HepG2 (cell line): ENCODE results near the gene ANKAR. TPM values are rescaled to one million over a fixed set of nuclear protein-coding genes. Genes with fewer than 3 reads are reported as not detected.
A peak's percentile ranks its signal among the peaks of the same experiment; 100 is the strongest.

ENCODE experiments used
- BRCA1 ChIP-seq: sonication (generic); formaldehyde crosslinking; IDR thresholded peaks from 2 replicates; pipeline ENCODE4 v1.4.0; 2020; ENCODE audit warnings: missing genetic modification reagents
- CBX5 ChIP-seq: sonication (generic); formaldehyde crosslinking; IDR thresholded peaks from 2 replicates; pipeline ENCODE4 v1.4.0; 2020; ENCODE audit warnings: missing genetic modification reagents, borderline replicate concordance
- GATAD2A ChIP-seq: IDR thresholded peaks from 2 replicates; pipeline ENCODE4 v1.6.1; 2016
- MLLT10 ChIP-seq: sonication (generic); formaldehyde crosslinking; IDR thresholded peaks from 2 replicates; pipeline ENCODE4 v1.4.0; 2020; ENCODE audit warnings: missing genetic modification reagents
- MTA3 ChIP-seq: sonication (generic); formaldehyde crosslinking; IDR thresholded peaks from 2 replicates; pipeline ENCODE4 v1.4.0; 2020; ENCODE audit warnings: missing genetic modification reagents
- RAD21 ChIP-seq: fragments of 450-650 bp; formaldehyde crosslinking; IDR thresholded peaks from 2 replicates; pipeline ENCODE4 v1.5.0; 2020; ENCODE audit warnings: mild to moderate bottlenecking
- ZFP36L2 ChIP-seq: sonication (generic); formaldehyde crosslinking; IDR thresholded peaks from 2 replicates; pipeline ENCODE4 v1.4.0; 2020; ENCODE audit warnings: missing genetic modification reagents
- ZNF17 ChIP-seq: sonication (generic); formaldehyde crosslinking; IDR thresholded peaks from 2 replicates; pipeline ENCODE4 v1.5.0; 2020; ENCODE audit warnings: mild to moderate bottlenecking, missing genetic modification reagents
- ZNF296 ChIP-seq: sonication (generic); formaldehyde crosslinking; conservative IDR thresholded peaks from 2 replicates; pipeline ENCODE4 v1.5.0; 2020; ENCODE audit warnings: mild to moderate bottlenecking, missing genetic modification reagents
- ZNF329 ChIP-seq: sonication (generic); formaldehyde crosslinking; IDR thresholded peaks from 2 replicates; pipeline ENCODE4 v1.9.0; 2021; ENCODE audit warnings: low read depth, mild to moderate bottlenecking, missing genetic modification reagents
- ZNF354B ChIP-seq: sonication (generic); formaldehyde crosslinking; IDR thresholded peaks from 2 replicates; pipeline ENCODE4 v1.8.0; 2022; ENCODE audit warnings: mild to moderate bottlenecking, missing genetic modification reagents
- ZNF383 ChIP-seq: sonication (generic); formaldehyde crosslinking; IDR thresholded peaks from 2 replicates; pipeline ENCODE4 v1.4.0; 2020; ENCODE audit warnings: missing genetic modification reagents, mild to moderate bottlenecking, borderline replicate concordance
- polyA plus RNA-seq, 8 experiments: library from polyadenylated mRNA; depleted of rRNA in 3 of 8; stranded (reverse) in 7 of 8; unstranded in 1 of 8; fragments of >200 nt; fragmentation: Illumina TruSeq in 4 of 8; extraction: Trizol in 4 of 8; gene quantifications; 2 replicates each; pipeline versions ENCODE4 v1.2.1 to v1.2.3, GENCODE V29; 2011 to 2016; ENCODE audit warnings: low read depth in 4 of 8, missing spikeins in 1 of 8, mixed read lengths in 1 of 8; ENCODE audit not compliant: insufficient read depth in 1 of 8
- total RNA-seq, 5 experiments: library from RNA; depleted of rRNA; stranded (reverse); fragments of >200 nt; fragmentation: Illumina TruSeq; extraction: Trizol; gene quantifications; 2 replicates each; pipeline ENCODE4 v1.2.3, GENCODE V29; 2016; ENCODE audit warnings: low read depth in 1 of 5
- TF ChIP-seq, protein P1 (sequence below): sonication (generic); formaldehyde crosslinking; IDR thresholded peaks from 2 replicates; pipeline ENCODE4 v1.4.0; 2020; ENCODE audit warnings: missing genetic modification reagents
- TF ChIP-seq, protein P2 (sequence below): sonication (generic); formaldehyde crosslinking; IDR thresholded peaks from 2 replicates; pipeline ENCODE4 v1.9.0; 2021; ENCODE audit warnings: missing genetic modification reagents, borderline replicate concordance
- TF ChIP-seq, protein P3 (sequence below): sonication (generic); formaldehyde crosslinking; IDR thresholded peaks from 2 replicates; pipeline ENCODE4 v1.4.0; 2020; ENCODE audit warnings: missing genetic modification reagents
- TF ChIP-seq, protein P4 (sequence below), 2 experiments: fragments of 450-650 bp in 1 of 2; sonication (generic) in 1 of 2; formaldehyde crosslinking in 1 of 2; IDR thresholded peaks; 2 replicates each; pipeline versions ENCODE4 v1.6.1 to v1.8.0; 2016 to 2022; ENCODE audit warnings: antibody characterized with exemption in 1 of 2, mild to moderate bottlenecking in 1 of 2, missing genetic modification reagents in 1 of 2

ANKAR gene
- total and polyA plus RNA-seq, 2 of the 13 experiments (the other 11 are each of a cell fraction or from before 2014, with no cell fraction given), result 3.6 to 5.0 TPM

GRCh38 chr2:189661148-189661956 is 13.1 kb upstream of the ANKAR start, which contains the start of gene ASNSD1 (continued):
- TF ChIP-seq ZNF17 (CRISPR knock-in tag), result no peak
- TF ChIP-seq ZNF296 (CRISPR knock-in tag), result no peak
- 0 out of 2 replicates have a peak, but pooled peaks have one; percentile 77 for TF ChIP-seq ZNF354B (CRISPR knock-in tag)
- no peak for TF ChIP-seq MLLT10 (CRISPR knock-in tag)
- TF ChIP-seq, protein P1, sequence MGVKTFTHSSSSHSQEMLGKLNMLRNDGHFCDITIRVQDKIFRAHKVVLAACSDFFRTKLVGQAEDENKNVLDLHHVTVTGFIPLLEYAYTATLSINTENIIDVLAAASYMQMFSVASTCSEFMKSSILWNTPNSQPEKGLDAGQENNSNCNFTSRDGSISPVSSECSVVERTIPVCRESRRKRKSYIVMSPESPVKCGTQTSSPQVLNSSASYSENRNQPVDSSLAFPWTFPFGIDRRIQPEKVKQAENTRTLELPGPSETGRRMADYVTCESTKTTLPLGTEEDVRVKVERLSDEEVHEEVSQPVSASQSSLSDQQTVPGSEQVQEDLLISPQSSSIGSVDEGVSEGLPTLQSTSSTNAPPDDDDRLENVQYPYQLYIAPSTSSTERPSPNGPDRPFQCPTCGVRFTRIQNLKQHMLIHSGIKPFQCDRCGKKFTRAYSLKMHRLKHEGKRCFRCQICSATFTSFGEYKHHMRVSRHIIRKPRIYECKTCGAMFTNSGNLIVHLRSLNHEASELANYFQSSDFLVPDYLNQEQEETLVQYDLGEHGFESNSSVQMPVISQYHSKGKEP (CRISPR knock-in tag), result peak; percentile 61; the same call in 1 of the 2 replicates
- TF ChIP-seq, protein P2, sequence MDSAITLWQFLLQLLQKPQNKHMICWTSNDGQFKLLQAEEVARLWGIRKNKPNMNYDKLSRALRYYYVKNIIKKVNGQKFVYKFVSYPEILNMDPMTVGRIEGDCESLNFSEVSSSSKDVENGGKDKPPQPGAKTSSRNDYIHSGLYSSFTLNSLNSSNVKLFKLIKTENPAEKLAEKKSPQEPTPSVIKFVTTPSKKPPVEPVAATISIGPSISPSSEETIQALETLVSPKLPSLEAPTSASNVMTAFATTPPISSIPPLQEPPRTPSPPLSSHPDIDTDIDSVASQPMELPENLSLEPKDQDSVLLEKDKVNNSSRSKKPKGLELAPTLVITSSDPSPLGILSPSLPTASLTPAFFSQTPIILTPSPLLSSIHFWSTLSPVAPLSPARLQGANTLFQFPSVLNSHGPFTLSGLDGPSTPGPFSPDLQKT, result no peak
- TF ChIP-seq, protein P3, sequence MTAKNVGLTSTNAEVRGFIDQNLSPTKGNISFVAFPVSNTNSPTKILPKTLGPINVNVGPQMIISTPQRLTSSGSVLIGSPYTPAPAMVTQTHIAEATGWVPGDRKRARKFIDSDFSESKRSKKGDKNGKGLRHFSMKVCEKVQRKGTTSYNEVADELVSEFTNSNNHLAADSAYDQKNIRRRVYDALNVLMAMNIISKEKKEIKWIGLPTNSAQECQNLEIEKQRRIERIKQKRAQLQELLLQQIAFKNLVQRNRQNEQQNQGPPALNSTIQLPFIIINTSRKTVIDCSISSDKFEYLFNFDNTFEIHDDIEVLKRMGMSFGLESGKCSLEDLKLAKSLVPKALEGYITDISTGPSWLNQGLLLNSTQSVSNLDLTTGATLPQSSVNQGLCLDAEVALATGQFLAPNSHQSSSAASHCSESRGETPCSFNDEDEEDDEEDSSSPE (CRISPR knock-in tag), result peak; percentile 92
- TF ChIP-seq, protein P4, sequence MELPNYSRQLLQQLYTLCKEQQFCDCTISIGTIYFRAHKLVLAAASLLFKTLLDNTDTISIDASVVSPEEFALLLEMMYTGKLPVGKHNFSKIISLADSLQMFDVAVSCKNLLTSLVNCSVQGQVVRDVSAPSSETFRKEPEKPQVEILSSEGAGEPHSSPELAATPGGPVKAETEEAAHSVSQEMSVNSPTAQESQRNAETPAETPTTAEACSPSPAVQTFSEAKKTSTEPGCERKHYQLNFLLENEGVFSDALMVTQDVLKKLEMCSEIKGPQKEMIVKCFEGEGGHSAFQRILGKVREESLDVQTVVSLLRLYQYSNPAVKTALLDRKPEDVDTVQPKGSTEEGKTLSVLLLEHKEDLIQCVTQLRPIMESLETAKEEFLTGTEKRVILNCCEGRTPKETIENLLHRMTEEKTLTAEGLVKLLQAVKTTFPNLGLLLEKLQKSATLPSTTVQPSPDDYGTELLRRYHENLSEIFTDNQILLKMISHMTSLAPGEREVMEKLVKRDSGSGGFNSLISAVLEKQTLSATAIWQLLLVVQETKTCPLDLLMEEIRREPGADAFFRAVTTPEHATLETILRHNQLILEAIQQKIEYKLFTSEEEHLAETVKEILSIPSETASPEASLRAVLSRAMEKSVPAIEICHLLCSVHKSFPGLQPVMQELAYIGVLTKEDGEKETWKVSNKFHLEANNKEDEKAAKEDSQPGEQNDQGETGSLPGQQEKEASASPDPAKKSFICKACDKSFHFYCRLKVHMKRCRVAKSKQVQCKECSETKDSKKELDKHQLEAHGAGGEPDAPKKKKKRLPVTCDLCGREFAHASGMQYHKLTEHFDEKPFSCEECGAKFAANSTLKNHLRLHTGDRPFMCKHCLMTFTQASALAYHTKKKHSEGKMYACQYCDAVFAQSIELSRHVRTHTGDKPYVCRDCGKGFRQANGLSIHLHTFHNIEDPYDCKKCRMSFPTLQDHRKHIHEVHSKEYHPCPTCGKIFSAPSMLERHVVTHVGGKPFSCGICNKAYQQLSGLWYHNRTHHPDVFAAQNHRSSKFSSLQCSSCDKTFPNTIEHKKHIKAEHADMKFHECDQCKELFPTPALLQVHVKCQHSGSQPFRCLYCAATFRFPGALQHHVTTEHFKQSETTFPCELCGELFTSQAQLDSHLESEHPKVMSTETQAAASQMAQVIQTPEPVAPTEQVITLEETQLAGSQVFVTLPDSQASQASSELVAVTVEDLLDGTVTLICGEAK (IDR thresholded peaks at IDR 0.05), result no peak
- TF ChIP-seq, protein P4 (CRISPR knock-in tag; IDR thresholded peaks at IDR 0.05), result peak; percentile 54; the same call in 1 of the 2 replicates
- TF ChIP-seq ZNF329 (CRISPR knock-in tag), result no peak
- TF ChIP-seq RAD21 (CRISPR knock-in tag), result peak; percentile 95
- TF ChIP-seq ZNF383 (CRISPR knock-in tag), result peak; percentile 96; the same call in 1 of the 2 replicates
- no peak for TF ChIP-seq ZFP36L2
- TF ChIP-seq CBX5 (CRISPR knock-in tag), result 0 out of 2 replicates have a peak, but pooled peaks have one; percentile 20
- TF ChIP-seq BRCA1 (CRISPR knock-in tag), result peak; percentile 26; the same call in 1 of the 2 replicates
- no peak for TF ChIP-seq MTA3
- TF ChIP-seq GATAD2A (CRISPR knock-in tag), result peak; percentile 84
